Measurements from ENCODE around the gene RGS7.

The RGS7 gene

DNA sequence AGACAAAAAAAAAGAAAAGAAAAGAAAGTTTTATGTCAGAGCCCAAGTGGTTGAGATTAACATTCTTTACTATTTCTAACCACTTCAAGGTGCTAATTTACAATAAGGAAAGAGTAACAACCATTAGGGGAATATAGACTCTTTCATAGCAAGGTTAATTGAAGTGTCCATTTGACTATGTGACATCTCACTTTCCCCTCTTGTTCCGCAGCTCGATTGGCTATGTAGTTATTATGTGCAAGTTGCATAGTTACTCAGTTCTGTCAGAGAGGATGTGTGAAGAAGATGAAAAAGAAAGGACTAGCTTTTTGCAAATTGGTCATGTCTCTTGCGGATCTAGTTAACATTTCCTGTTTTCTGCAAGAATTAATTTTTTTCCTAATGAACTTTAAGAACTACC lies 273.7 kb downstream of the RGS7 start:
- Histone ChIP-seq H3K27ac (no peak overlapping the region), H3K9me3 (ENCODE audit: severe bottlenecking) (no peaks in the 10 kb centered on the region), H3K27me3 (ENCODE audit: insufficient read depth, low read depth, severe bottlenecking) (no peaks in the 10 kb centered on the region), H3K36me3 (no peaks in the 10 kb centered on the region), H3K4me3 (ENCODE audit: low read depth, low read length) (no peak overlapping the region)
- DNase-seq, result no peak
- TF ChIP-seq, protein P1, sequence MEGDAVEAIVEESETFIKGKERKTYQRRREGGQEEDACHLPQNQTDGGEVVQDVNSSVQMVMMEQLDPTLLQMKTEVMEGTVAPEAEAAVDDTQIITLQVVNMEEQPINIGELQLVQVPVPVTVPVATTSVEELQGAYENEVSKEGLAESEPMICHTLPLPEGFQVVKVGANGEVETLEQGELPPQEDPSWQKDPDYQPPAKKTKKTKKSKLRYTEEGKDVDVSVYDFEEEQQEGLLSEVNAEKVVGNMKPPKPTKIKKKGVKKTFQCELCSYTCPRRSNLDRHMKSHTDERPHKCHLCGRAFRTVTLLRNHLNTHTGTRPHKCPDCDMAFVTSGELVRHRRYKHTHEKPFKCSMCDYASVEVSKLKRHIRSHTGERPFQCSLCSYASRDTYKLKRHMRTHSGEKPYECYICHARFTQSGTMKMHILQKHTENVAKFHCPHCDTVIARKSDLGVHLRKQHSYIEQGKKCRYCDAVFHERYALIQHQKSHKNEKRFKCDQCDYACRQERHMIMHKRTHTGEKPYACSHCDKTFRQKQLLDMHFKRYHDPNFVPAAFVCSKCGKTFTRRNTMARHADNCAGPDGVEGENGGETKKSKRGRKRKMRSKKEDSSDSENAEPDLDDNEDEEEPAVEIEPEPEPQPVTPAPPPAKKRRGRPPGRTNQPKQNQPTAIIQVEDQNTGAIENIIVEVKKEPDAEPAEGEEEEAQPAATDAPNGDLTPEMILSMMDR (IDR thresholded peaks at IDR 0.05; ENCODE audit: low read depth, low read length), result no peak

DNA sequence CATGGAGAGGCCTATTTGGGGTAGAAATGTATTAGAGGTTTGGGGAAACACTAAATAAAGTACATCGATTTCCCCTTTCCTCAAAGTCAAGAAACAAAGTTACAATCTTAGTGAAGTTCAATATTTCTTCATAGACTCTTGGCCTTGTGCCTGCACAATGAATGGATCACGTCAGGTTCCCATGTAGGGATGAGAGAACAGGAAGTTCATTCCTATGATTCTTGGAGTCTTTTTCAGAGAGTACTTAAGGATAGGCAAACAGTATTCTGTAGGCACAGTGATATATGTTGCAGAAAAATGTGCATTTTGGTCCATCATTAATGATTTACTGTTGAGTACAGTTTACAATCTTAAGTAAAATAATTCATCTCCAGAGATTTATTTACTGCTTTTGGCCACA lies 275.5 kb downstream of the RGS7 start:
- TF ChIP-seq, protein P1 (IDR thresholded peaks at IDR 0.05; ENCODE audit: low read depth, low read length), result no peak
- no peak for DNase-seq
- Histone ChIP-seq H3K36me3 (no peaks in the 10 kb centered on the region), H3K27ac (no peak overlapping the region), H3K9me3 (ENCODE audit: severe bottlenecking) (no peaks in the 10 kb centered on the region), H3K4me3 (ENCODE audit: low read depth, low read length) (no peak overlapping the region), H3K27me3 (ENCODE audit: insufficient read depth, low read depth, severe bottlenecking) (no peaks in the 10 kb centered on the region)

DNA sequence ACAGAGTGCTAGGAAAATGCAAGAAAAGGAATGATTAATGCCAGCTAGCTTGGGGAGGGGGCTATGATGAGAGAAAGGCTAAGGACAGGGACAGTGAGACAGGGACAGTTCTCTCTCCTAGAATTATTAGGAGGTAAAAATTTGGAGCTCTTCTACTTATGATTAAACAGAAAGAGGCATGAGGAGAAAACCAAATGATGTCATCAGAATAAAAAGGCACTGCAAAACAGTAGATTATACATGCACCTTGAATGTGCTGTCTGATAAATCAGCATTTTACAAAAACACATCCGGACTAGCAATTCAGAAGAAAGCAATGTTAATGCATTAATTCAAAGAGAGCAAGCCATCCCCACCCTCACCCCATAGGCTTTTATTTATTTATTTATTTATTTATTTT lies 277.5 kb downstream of the RGS7 start:
- H3K9me3 ChIP-seq (ENCODE audit: severe bottlenecking), result no peaks in the 10 kb centered on the region
- no peaks in the 10 kb centered on the region for H3K36me3 ChIP-seq
- H3K4me3 ChIP-seq (ENCODE audit: low read depth, low read length), result no peak overlapping the region
- no peaks in the 10 kb centered on the region for H3K27me3 ChIP-seq (ENCODE audit: insufficient read depth, low read depth, severe bottlenecking)
- no peak overlapping the region for H3K27ac ChIP-seq
- no peak for DNase-seq
- TF ChIP-seq, protein P1 (IDR thresholded peaks at IDR 0.05; ENCODE audit: low read depth, low read length), result no peak

DNA sequence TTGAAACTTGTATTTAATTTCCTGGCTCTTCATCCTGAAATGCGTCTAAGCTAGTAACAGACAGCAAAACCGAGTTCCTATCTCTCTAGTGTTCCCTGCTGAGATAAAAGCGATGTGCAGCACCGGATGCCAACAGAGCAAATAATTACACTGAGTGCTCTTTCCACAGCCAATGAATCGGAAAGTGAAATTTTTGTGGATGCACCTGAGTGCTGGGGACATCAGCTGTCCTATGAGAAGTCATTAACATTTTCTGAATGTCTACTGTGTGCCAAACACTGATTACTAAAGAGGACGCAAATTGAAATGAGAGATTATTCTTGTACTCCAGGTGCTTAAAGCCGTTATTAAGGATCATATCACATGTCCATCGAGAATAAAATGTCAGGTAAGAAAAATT lies 278.0 kb downstream of the RGS7 start:
- TF ChIP-seq, protein P1 (IDR thresholded peaks at IDR 0.05; ENCODE audit: low read depth, low read length), result no peak
- no peak for DNase-seq
- H3K27me3 ChIP-seq (ENCODE audit: insufficient read depth, low read depth, severe bottlenecking), result no peaks in the 10 kb centered on the region
- H3K4me3 ChIP-seq (ENCODE audit: low read depth, low read length), result no peak overlapping the region
- H3K9me3 ChIP-seq (ENCODE audit: severe bottlenecking), result no peaks in the 10 kb centered on the region
- no peak overlapping the region for H3K27ac ChIP-seq
- no peaks in the 10 kb centered on the region for H3K36me3 ChIP-seq

DNA sequence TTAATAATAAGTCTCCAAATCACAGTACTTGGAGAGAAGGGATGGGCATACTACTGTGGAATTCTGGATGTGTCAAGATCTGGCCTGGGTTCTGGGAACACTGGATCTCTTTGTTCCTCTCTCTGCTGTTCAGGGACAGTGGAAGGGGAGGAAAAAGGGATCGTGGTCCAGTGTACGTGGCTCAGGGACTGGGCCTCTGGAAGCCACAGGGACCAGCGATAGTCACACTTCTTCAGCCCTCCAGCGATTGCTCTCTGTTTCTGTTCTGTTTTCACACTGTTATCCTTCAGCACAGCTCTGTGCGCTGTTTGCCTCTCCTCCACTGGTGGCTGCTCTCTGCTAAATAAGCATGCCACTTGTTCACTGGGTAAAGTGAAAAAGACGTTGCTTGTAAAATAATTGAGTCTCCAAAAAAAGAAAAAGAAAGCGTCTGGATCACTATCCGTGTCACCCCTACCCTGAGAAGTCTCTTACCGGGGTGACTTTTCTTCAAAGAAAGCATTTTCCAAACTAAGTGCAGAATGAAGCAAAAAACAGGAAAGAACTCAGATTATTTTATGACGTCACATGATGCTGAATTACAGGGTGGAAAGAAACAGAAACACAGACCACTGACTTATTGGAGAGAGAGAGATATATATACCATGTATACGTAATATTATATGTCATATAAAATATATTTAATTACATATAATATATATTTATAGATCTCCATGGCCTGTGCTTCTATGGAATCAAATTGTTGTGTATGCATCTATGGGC lies 279.4 kb downstream of the RGS7 start:
- Histone ChIP-seq H3K27me3 (ENCODE audit: insufficient read depth, low read depth, severe bottlenecking) (no peaks in the 10 kb centered on the region), H3K27ac (no peak overlapping the region), H3K36me3 (no peaks in the 10 kb centered on the region), H3K9me3 (ENCODE audit: severe bottlenecking) (no peaks in the 10 kb centered on the region), H3K4me3 (ENCODE audit: low read depth, low read length) (no peak overlapping the region)
- TF ChIP-seq, protein P1 (IDR thresholded peaks at IDR 0.05; ENCODE audit: low read depth, low read length), result no peak
- no peak for DNase-seq

DNA sequence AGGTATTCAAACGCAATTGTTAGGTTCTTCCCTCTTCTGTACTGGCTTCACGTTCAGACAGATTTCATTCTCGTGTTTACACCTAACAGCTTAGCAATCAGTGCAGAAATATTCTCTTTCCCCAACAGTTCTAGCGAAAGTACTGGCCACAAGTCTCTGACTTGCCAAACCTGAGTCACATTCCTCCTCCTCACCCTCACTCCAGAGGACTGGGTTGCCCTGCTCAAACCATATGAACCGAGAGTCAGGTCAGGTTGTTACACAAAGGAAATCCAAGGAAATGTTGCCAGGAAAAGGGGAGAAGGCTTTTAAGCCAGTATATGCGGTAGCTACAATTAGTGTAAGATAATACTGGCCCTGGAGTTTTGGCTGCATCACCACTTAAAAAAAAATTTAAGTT lies 282.5 kb downstream of the RGS7 start:
- TF ChIP-seq, protein P1 (IDR thresholded peaks at IDR 0.05; ENCODE audit: low read depth, low read length), result no peak
- Histone ChIP-seq H3K27ac (no peak overlapping the region), H3K4me3 (ENCODE audit: low read depth, low read length) (no peak overlapping the region), H3K9me3 (ENCODE audit: severe bottlenecking) (no peaks in the 10 kb centered on the region), H3K27me3 (ENCODE audit: insufficient read depth, low read depth, severe bottlenecking) (no peaks in the 10 kb centered on the region), H3K36me3 (no peaks in the 10 kb centered on the region)
- DNase-seq, result no peak

All from WERI-Rb-1 (cell line).